SKM-1 treated with dmso at 0.1 percent for 144 hours (cell line): Measurements from ENCODE around the gene C1GALT1.

Source experiments
- DNase-seq: peaks from one replicate; lab custom pipeline; 2025; ENCODE audit not compliant: unreplicated experiment; lab: John Stamatoyannopoulos, UW

C1GALT1 gene

DNA sequence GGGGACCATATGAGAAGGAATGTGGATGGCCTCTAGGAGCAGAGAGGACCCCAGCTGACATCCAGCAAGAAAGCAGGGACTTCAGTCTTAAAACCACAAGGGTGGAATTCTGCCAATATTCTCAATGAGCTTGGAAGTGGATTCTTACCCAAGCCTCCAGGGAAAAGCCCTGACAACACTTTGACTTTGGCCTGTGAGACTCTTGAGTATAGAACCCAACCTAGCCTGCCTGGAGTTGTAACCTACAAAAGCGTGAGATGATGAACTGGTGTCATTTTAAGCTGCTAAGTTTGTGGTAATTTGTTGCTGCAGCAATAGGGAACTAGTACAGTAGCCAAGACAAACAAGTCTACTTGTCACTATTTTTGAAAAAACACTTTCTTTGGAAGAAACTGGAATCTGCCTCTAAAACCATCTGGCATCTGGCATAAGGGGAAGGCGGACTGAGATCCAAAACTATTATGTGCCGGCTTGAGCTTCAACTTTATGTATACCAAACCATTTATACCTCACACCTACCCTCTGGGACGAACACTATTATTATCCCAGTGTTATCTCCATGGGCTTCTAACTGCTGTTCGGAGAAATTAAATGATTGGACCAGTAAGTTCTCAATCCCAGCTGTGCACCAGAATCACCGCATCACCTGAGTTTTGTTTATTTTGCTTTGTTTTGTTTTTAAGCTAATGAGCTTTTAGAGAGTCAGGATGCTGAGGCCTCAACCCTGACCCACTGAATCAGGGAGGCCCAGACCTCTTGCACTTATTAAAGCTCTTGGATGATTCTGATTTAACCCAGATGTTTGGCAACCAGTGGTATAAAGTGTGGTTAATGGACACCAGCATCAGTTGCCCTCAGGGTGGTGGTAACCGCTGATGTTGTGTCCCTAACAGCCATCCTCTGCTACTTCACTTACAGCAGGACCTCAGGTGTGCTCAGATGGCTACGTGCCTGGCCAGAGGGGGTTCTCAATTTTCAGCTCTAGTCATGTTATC, 83.0 kb downstream of the C1GALT1 start:
- no peak for DNase-seq

DNA sequence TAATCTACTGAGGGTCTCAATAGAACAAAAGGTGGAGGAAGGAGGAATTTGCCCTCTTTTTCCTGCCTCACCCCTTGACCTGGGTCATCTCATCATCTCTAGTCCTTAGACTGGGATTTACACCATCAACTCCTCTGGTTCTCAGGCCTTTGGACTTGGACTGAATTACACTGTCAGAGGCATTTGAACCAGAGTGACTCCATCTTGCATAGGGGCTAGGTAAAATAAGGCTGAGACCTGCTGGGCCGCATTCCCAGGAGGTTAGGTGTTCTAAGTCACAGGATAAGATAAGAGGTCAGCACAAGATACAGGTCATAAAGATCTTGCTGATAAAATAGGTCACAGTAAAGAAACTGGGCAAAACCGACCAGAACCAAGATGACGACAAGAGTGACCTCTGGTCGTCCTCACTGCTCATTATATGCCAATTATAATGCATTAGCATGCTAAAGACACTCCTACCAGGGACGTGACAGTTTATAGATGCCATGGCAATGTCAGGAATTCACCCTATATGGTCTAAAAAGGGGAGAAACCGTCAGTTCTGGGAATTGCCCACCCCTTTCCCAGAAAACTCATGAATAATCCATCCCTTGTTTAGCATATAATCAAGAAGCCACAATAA, 84.0 kb downstream of the C1GALT1 start:
- no peak for DNase-seq

DNA sequence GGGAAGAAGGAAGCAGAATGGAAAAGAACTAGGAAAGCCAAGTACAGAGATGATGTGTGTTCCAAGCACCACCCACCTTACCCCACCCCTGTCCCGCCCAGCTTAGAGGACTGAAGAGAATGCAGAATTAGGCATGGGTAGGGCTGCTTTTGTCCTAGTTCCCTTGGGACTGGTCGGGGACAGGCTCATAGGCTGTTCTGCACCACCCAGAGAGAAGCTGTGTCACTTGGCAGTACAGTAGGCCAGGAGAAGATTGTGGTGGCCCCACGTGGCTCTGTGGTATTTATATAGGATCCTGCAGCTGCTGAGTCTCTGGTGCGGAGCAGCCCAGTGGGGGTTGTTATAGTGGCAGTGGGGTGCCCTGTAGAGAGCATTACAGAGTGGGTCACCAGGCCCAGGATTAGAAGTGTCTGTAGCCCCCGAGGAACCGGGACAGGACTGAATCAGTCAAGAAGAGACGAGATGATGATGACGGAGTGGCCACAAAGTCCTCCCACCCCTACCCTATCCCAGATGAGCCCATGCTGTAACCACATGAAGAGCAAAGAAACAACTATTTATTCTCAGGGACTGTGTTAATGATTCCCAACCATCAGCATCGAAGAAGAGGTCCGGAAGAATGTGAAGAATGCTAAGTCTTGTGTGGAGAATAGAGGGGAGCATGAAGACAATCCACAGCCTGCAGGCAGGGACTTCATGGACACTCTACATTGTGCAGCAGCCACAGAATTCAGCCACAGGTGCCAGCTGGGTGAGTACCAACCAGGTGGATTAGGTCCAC, 88.9 kb downstream of the C1GALT1 start:
- DNase-seq = no peak

DNA sequence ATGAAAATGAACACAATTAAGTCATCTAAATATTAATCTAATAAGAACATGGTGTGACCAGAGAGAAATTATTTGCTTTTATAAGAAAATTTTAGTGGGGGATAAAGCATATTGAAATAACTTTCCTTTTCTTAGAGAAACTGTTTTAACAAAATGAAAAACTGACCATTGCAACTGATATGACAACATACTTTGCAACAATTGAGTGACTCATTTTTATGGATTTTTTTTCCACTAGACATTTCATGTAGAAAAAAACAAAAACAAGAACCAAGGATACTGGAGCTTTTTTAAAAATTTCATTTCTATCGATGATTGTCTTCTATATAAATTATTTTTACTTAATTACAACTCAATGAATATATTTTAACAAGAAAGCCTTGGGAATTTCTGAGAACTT, 90.0 kb downstream of the C1GALT1 start:
- DNase-seq = no peak

DNA sequence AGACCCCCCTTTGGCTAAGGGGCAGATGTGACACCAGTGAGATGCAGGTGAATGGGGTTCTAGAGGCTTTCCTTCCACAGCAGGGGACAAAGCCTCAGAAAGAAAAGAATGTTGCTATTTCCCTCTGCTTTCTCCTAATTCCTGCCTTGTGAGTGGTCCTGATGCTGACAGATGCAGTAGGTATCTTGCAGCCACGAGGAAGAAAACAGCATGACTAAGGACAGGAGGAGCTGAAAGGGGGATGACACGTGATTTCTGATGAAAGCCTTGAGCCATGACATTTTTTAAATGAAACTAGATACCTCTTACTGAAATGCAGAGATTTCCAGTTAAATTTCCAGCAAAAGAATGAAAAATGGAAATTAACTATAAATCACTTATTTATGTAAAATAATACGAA, 92.4 kb downstream of the C1GALT1 start:
- no peak for DNase-seq

DNA sequence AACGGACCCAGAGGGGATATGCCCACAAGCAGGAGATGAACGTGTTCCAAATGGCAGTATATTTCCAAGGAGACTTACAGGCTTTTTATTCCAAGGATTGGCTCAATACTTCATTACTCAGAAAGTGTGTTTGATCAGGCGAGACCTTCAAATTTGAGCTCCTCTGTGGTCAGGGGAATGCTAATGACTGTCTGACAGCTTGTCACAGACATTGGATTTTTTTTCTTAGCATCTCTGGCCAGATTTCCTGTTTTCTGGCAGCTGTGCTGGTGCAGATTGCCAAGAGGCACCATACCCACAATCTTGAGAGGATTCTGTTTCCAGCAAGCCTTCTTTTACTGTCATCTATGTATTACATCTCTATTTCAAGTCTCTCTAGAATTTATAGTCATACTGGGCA, 93.8 kb downstream of the C1GALT1 start:
- no peak for DNase-seq

DNA sequence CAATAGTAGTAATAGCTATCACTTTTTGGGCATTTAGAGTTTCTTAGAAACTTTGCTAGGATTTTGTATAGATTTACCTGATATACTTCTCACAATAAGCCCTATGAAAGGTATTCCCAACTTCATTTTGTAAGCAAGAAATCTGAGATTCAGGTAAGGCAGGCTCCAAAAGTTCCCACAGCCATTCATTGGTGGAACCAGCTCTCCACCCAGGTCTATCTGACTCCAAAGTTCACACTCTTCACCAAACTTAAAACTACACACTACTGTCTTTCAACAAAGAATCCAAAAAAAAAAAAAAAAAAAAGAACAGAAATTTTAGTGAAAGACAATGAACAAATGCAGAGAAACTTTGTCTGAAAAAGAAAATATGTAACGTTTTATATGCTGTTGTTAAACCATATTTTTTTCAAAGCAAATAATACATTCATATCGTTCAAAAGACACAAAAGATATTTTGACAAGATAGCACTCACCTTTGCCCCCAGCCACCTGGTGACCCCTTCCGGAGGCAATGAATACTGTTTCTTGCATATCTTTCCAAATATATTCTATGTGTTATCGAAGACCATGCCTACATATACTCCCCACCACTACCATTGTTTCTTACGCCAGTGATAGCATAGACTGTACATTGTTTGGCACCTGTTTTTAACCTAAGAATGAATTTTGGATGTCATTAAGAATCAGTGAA, 108.2 kb downstream of the C1GALT1 start:
- no peak for DNase-seq

DNA sequence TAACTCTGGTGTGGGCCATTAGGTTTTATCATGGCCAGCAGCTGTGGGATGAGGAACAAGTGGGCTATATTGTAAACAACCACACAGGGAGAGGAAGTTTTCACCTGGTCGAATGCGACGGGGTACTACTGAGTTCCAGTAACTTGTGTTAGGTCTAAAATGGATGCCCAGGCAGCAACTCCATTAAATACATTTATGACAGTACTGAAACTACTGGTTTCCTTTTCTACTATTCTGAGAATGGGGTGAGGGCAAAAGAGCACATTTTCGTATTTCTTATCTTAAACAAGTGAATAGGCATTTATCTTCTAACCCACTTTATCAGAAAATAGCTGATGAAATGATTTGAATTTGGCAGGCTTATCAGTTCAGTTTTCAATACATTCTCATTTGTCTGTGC, 109.7 kb downstream of the C1GALT1 start:
- no peak for DNase-seq

DNA sequence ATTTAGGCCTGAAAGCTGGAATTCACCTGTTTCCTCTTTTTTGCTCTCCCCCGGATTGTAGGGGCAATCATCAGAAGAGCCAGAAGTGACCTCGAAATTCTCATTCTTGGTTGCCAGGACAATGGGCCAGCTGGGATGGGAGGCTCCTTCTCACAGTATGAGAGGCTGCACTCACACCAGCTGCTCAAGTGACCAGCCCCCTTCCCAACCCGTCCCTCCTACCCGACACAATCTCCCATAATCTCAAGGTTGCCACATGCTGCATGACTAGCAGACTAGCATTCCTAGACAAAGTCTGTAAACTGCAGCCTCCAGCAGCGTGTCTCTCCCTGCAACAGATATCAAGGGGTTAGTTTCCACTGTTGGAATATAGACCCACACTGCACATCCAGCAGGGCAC, 110.3 kb downstream of the C1GALT1 start:
- no peak for DNase-seq

DNA sequence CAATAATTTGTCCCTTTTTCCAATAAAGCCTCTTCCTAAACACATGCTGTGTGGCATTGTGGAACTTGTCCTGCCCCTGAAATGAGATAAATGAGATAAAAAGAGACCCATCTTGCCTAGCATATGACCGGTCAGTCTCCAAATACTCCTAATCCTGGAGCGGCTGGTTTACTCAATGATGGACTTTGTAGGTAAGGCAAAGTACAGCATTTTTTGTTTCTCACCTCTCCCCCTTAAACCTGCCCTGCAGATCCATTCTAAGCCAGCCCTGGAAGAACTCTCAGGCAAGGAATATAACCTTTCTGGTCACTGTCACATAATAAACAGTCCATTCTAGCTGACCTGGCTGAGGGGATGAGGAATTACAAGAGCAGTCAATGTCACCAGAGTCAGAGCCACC, 110.7 kb downstream of the C1GALT1 start:
- DNase-seq = no peak

DNA sequence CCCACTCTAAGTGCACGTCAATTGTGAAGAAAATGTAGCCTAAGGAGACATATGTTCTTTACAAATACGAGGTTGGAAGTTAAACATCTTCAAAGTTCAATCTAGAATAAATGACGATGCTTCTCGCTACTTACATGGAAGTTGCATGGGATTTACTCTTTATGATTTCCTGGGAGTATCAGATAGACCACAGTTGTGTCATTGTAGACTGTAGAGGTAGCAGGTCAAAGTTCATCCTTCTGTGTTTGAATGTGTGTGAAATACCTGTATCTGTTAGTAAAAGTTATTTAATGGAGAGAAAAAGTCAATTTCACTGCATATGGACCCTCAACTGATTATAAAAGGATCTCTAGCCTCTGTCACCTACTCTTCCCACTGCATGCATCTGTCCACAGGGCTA, 112.6 kb downstream of the C1GALT1 start:
- DNase-seq = no peak
